ENCODE data around the gene ADAM21. TPM values are rescaled to one million over a fixed set of nuclear protein-coding genes. Genes with fewer than 3 reads are reported as not detected.
A peak's percentile ranks its signal among the peaks of the same experiment; 100 is the strongest.

The ADAM21 gene
- polyA plus RNA-seq, 1 donor from 2014 or later = 0.58 TPM

DNA sequence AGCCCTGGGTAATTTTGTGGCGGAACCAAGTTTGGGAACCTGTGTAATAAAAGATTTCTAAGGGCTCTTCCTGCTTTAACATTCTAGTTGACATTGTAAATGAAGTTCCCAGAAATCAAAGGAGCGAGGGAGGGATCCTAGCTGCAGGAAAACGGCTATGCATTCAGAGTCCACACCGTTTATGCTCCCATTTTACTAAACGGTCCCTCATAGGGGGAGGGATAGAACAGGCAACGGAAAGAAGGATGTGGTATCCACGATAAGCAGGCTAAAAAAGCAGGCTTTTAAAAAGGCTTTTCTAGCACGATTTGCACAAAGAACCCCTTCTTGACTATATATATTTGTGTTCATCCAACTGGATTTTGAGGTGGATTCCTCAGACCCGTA, 35.6 kb upstream of the ADAM21 start:
- peak overlapping the region; percentile 77 for H2AFZ ChIP-seq (ENCODE audit: low read depth, low read length)
- no peaks in the 10 kb centered on the region for H4K20me1 ChIP-seq (ENCODE audit: insufficient read depth)
- H3K79me2 ChIP-seq (replicated peaks; ENCODE audit: insufficient read depth, low read length) = peaks cover 27% of the 10 kb centered on the region
- no peaks in the 10 kb centered on the region for H3K27me3 ChIP-seq (ENCODE audit: insufficient read depth, low read depth, low read length)
- no peaks in the 10 kb centered on the region for H3F3A ChIP-seq (ENCODE audit: insufficient read depth, low read length, poor library complexity, severe bottlenecking)
- TF ChIP-seq TAF1 (IDR thresholded peaks at IDR 0.05; ENCODE audit: low read depth) (no peak), REST (IDR thresholded peaks at IDR 0.05; ENCODE audit: borderline replicate concordance) (no peak), SMC3 (conservative IDR thresholded peaks at IDR 0.05; ENCODE audit: poor library complexity) (no peak), RAD21 (conservative IDR thresholded peaks at IDR 0.05) (no peak), EP300 (conservative IDR thresholded peaks at IDR 0.05; ENCODE audit: poor library complexity, severe bottlenecking) (no peak), EZH2 (IDR thresholded peaks at IDR 0.05; ENCODE audit: borderline replicate concordance, insufficient read depth, low read length, poor library complexity, severe bottlenecking) (no peak), MXI1 (conservative IDR thresholded peaks at IDR 0.05; ENCODE audit: poor library complexity, severe bottlenecking) (no peak), CTCF (IDR thresholded peaks at IDR 0.05; ENCODE audit: poor library complexity, severe bottlenecking) (no peak), POLR2AphosphoS5 (IDR thresholded peaks at IDR 0.05) (no peak)
- H3K4me2 ChIP-seq (ENCODE audit: low read length) = peak overlapping the region; percentile 85
- no peaks in the 10 kb centered on the region for H3K36me3 ChIP-seq (ENCODE audit: insufficient read depth, low read length)
- H3K4me3 ChIP-seq (ENCODE audit: low read length) = peak overlapping the region; percentile 78
- peak overlapping the region; percentile 81 for H3K27ac ChIP-seq (ENCODE audit: low read length)
- no peaks in the 10 kb centered on the region for H3K9me2 ChIP-seq (ENCODE audit: insufficient read depth, low read length)
- H3K9me3 ChIP-seq (ENCODE audit: low read length) = no peaks in the 10 kb centered on the region
- peak overlapping the region; percentile 84 for H3K9ac ChIP-seq (ENCODE audit: low read length)

DNA sequence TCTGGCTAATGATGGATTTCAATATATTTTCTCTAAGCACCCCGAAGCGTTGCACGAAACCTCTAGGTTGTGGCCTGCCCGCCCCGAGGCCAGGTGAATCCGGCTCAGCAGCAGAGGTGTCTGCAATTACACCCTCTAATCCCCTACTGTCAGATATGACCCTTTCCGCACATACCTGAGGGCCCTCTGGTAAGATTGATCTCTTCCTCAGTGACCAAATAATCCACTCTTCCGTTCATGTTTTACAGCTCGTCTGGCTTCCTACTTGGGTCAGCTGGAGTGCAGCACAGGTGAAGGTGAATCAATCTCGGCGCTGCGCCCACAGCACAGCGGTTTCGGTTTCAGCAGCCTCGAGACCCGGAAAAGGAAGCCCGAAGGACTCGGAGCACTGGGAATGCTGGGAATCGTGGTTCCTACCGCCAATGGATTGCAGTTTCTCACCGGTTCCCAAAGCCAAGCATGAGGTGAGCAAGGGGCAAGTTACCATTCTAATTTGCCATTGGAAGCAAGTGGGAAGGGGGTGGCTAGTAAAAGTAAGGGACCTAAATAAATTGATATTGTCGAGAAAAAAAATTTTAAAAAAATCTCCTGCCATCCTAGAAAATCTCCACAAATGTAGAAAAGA, 35.1 kb upstream of the ADAM21 start, which contains the start of gene SYNJ2BP:
Gene SYNJ2BP, minus strand, starts transcription at position 366 of the 625 bp plus-strand sequence. Its CDS starts 127 bp downstream, at position 239.
- H3K79me2 ChIP-seq (replicated peaks; ENCODE audit: insufficient read depth, low read length) = peaks cover 24% of the 10 kb centered on the region
- H3K9me3 ChIP-seq (ENCODE audit: low read length) = no peaks in the 10 kb centered on the region
- H3K9ac ChIP-seq (ENCODE audit: low read length) = peak within 1 kb of the TSS; percentile 84
- H3K9me2 ChIP-seq (ENCODE audit: insufficient read depth, low read length) = no peaks in the 10 kb centered on the region
- H3K27ac ChIP-seq (ENCODE audit: low read length) = peak within 1 kb of the TSS; percentile 81
- H2AFZ ChIP-seq (ENCODE audit: low read depth, low read length) = peak within 1 kb of the TSS; percentile 77
- no peaks in the 10 kb centered on the region for H3K36me3 ChIP-seq (ENCODE audit: insufficient read depth, low read length)
- H3K4me2 ChIP-seq (ENCODE audit: low read length) = peak within 1 kb of the TSS; percentile 85
- peak within 1 kb of the TSS; percentile 78 for H3K4me3 ChIP-seq (ENCODE audit: low read length)
- no peaks in the 10 kb centered on the region for H4K20me1 ChIP-seq (ENCODE audit: insufficient read depth)
- no peaks in the 10 kb centered on the region for H3K27me3 ChIP-seq (ENCODE audit: insufficient read depth, low read depth, low read length)
- no peaks in the 10 kb centered on the region for H3F3A ChIP-seq (ENCODE audit: insufficient read depth, low read length, poor library complexity, severe bottlenecking)
- TF ChIP-seq EZH2 (IDR thresholded peaks at IDR 0.05; ENCODE audit: borderline replicate concordance, insufficient read depth, low read length, poor library complexity, severe bottlenecking) (no peak), POLR2AphosphoS5 (IDR thresholded peaks at IDR 0.05) (peak; percentile 87), TAF1 (IDR thresholded peaks at IDR 0.05; ENCODE audit: low read depth) (peak; percentile 68), REST (IDR thresholded peaks at IDR 0.05; ENCODE audit: borderline replicate concordance) (peak; percentile 94), SMC3 (conservative IDR thresholded peaks at IDR 0.05; ENCODE audit: poor library complexity) (peak; percentile 40), MXI1 (conservative IDR thresholded peaks at IDR 0.05; ENCODE audit: poor library complexity, severe bottlenecking) (peak; percentile 57), CTCF (IDR thresholded peaks at IDR 0.05; ENCODE audit: poor library complexity, severe bottlenecking) (no peak), EP300 (conservative IDR thresholded peaks at IDR 0.05; ENCODE audit: poor library complexity, severe bottlenecking) (peak; percentile 22), RAD21 (conservative IDR thresholded peaks at IDR 0.05) (no peak)

Data from neural cell (in vitro differentiated cells).